HFF-Myc (cell line): ENCODE results near the gene TMEM92.
A peak's percentile ranks its signal among the peaks of the same experiment; 100 is the strongest.

Experiments
- DNase-seq: peaks from one replicate; pipeline ENCODE4 v3.0.0-alpha.2; 2011; ENCODE audit warnings: low read depth; ENCODE audit errors: extremely low read depth
- H3K4me3 ChIP-seq: replicated peaks from 2 replicates; pipeline ENCODE4 v1.5.1; 2011; ENCODE audit warnings: low read depth, mild to moderate bottlenecking, control low read depth, low read length
- TF ChIP-seq, protein P1 (sequence below): IDR thresholded peaks from 2 replicates; pipeline ENCODE4 v1.5.1; 2012; ENCODE audit warnings: mild to moderate bottlenecking, low read depth, low read length, control low read depth; ENCODE audit errors: missing control alignments

The TMEM92 gene

GRCh38 chr17:50265690-50266315, 8.5 kb upstream of the TMEM92 start:
- no peak overlapping the region for H3K4me3 ChIP-seq
- TF ChIP-seq, protein P1, sequence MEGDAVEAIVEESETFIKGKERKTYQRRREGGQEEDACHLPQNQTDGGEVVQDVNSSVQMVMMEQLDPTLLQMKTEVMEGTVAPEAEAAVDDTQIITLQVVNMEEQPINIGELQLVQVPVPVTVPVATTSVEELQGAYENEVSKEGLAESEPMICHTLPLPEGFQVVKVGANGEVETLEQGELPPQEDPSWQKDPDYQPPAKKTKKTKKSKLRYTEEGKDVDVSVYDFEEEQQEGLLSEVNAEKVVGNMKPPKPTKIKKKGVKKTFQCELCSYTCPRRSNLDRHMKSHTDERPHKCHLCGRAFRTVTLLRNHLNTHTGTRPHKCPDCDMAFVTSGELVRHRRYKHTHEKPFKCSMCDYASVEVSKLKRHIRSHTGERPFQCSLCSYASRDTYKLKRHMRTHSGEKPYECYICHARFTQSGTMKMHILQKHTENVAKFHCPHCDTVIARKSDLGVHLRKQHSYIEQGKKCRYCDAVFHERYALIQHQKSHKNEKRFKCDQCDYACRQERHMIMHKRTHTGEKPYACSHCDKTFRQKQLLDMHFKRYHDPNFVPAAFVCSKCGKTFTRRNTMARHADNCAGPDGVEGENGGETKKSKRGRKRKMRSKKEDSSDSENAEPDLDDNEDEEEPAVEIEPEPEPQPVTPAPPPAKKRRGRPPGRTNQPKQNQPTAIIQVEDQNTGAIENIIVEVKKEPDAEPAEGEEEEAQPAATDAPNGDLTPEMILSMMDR: no peak
- no peak for DNase-seq

DNA sequence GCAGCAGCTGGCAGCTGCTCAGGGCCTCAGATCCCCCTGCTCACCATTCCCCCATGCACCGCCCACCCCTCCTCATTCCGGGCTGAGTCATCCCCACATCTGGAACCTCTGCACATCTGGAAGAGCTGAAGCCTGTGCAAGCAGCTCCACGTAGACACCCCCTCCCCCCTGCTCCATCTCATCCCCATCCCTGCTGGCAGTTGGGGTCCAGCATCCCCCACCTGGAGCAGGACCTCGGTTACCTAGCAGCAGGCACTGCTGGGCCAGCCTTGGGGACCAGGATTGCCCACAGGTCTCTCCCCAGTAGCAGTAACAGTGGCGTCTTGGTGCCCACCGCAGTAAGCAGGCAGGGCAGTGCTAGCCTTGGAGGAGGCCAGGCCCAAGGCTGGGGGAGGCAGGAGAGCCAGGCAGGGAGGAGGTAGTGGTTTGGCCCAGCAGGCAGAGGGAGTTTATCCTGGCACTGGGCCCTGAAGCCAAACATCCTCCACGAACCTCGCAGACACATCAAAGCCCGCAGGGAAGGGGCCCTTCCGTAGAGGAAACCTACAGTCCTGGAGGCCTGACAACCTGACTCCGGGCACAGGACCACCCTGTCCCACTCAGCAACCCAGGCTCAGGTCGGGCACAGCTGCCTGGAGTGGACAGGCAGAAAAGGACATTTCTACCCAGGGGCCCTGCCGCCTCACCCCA, 7.7 kb upstream of the TMEM92 start:
- peak; percentile 82 for DNase-seq
- TF ChIP-seq, protein P1: no peak
- H3K4me3 ChIP-seq: peak overlapping the region; percentile 9

DNA sequence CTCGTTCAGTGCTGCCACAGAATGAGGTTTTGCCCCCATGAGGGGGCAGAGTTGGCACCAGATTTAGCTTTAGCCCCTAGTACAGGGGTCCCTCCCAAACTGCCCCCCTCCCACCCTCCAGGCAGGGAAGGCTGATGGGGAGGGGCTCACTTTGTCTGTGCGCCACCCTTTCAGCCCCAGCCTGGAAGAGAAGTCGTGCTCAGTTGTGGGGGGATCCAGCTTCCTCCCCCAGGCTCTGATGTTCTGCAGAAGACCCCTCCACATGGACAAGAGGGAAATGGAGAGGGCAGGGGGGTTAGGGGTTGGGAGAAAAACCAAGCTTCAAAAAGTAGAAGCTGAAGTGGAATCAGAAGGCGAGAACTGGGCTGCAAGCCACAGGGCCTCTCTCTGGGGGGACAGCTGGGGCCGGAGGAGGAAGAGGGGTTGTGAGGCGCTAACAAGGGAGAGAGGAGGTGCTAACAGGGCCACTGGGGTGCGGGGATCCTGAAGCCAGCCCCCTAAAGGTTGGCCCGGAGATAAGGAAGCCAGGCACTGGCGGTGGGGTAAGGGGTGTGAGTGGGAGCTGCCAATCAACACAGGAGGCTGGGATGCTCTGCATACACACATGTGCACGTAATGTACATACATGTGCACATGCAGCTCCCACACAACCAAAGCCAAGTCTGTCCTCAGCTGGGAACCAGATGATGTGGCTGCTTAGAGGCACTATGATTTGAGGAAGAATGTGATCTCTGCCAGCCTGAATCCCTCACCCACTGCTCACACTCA, 7.0 kb upstream of the TMEM92 start:
- no peak overlapping the region; the same call in 1 of the 2 replicates for H3K4me3 ChIP-seq
- DNase-seq: peak; percentile 63
- TF ChIP-seq, protein P1: no peak

DNA sequence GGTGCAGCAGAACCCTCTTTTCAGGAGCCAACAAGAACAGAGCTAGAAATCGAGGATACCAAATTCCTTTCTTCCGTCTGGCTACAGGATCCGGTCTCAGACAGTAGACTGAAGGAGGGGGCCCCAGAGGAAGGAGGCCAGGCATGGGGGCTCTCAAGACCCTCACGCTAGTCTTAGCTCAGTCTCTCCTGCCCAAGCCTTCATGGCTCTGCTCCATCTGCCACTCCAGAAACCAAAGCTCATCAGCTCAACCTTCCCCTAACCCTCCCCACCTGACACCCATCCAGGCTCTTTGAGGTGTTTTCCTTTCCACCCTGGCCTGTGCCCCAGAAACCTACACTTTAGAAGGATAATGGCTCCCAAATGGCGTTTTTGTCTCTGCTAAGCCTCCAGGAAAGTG, 6.2 kb upstream of the TMEM92 start:
- no peak for DNase-seq
- H3K4me3 ChIP-seq: no peak overlapping the region
- TF ChIP-seq, protein P1: no peak

GRCh38 chr17:50268743-50269275, 5.5 kb upstream of the TMEM92 start:
- DNase-seq: no peak
- TF ChIP-seq, protein P1: no peak
- H3K4me3 ChIP-seq: no peak overlapping the region

DNA sequence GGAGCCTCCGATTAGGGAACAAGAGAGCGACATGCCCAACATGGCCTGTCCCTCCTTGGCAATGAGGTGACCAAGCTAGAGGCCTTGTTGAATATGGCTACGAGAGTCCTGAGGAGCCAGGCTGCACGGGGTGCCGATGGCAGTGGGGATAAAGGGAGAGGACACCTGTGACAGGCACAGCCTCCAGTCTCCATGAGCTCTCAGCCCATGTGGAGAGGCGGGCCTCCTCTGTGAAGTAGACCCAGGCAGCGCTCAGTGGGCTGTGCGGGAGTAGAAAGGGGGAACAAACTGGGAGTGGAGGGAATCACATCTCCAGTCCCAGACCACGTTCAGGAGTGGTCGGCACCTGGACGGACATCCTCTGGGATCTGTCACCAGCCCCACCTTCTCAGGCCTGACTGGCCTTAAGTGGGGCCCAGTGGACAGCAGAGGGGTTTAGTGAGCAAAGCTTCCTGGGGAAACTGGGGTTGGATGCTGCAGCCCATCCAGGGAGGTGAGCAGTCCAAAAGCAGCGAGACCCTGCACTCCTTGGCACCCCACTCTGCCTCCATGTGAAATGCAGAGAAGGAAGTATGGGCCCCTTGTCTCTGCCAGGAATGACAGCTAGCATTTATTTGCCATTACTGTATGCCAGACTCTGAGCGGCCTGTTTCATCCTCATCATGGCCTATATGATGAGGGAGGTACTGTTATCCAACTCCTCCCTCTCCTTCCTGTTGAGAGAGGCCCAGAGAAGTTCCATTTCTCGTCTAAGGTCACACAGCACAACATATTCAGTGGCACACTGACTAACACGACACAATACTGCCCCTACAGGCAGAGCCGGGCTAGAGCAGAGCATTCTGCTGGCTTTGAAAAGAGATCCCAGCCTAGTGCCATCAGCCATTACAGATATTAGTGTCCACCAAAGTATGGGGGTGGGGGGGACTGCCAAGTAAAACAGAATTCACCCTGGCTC, 4.5 kb upstream of the TMEM92 start:
- DNase-seq: peak; percentile 85
- TF ChIP-seq, protein P1: peak; percentile 95
- H3K4me3 ChIP-seq: no peak overlapping the region
